HG02759 (cell line): ENCODE data around the gene BCAN.

Source experiments
- ATAC-seq: cut with Tn5 transposase; IDR thresholded peaks from one replicate; pipeline ENCODE4 v1.9.1; 2021; ENCODE audit warnings: mild to moderate bottlenecking, moderate library complexity; ENCODE audit not compliant: unreplicated experiment

BCAN gene

GRCh38 chr1:156676114-156676819 lies 34.4 kb downstream of the BCAN start:
- ATAC-seq, result no peak

GRCh38 chr1:156676820-156677615 lies 35.1 kb downstream of the BCAN start, which contains the start of gene NES:
TSS of gene NES (minus strand) at chr1:156677407. CDS start at chr1:156677264, 143 bp downstream.
- ATAC-seq, result no peak

GRCh38 chr1:156677616-156678596 lies 36.0 kb downstream of the BCAN start:
- ATAC-seq, result no peak

- ATAC-seq, result no peak
These were observed 38.1 kb downstream of the BCAN start for GRCh38 chr1:156680056-156680455.

GRCh38 chr1:156681196-156681960 lies 39.5 kb downstream of the BCAN start:
- ATAC-seq, result no peak

- no peak for ATAC-seq
These were observed 40.4 kb downstream of the BCAN start for GRCh38 chr1:156682166-156682890.

GRCh38 chr1:156684227-156684782 lies 42.4 kb downstream of the BCAN start:
- ATAC-seq, result no peak

- no peak for ATAC-seq
These were observed 47.4 kb downstream of the BCAN start for GRCh38 chr1:156689035-156689952.

GRCh38 chr1:156689953-156690674 lies 48.2 kb downstream of the BCAN start:
- ATAC-seq, result no peak

- no peak for ATAC-seq
These were observed 48.7 kb downstream of the BCAN start for GRCh38 chr1:156690675-156691036.

GRCh38 chr1:156691191-156691590 lies 49.3 kb downstream of the BCAN start:
- no peak for ATAC-seq

GRCh38 chr1:156691665-156692440 lies 49.9 kb downstream of the BCAN start:
- ATAC-seq, result no peak

- ATAC-seq, result no peak
These were observed 50.6 kb downstream of the BCAN start for GRCh38 chr1:156692441-156692924.

GRCh38 chr1:156692925-156693847 lies 51.3 kb downstream of the BCAN start:
- ATAC-seq, result no peak

- no peak for ATAC-seq
These were observed 52.2 kb downstream of the BCAN start for GRCh38 chr1:156693848-156694689.
